ENCODE measurements around the gene OR52R1. TPM values are rescaled to one million over a fixed set of nuclear protein-coding genes. Genes with fewer than 3 reads are reported as not detected.

OR52R1 gene
- total and polyA plus RNA-seq, 2 experiments from 2014 or later = not detected

DNA sequence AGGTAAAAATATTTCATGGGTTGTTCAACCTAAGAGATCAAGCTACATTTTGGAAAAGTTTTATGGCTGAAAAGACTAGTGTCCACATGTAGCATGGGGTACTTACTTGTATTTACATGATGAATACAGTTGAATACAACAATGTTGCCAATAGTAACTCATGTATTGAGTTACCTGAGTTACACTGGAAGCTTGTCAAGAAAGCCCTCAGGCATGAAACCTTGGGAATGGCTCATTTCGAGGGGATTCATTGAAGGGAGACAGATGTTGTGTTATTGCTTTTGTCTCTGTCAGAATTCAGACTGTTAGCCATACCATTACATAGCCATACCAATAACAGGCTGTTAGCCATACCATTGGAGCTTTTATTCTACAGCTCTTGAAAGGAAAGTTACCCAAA lies 26.2 kb upstream of the OR52R1 start:
- TF ChIP-seq, protein P1, sequence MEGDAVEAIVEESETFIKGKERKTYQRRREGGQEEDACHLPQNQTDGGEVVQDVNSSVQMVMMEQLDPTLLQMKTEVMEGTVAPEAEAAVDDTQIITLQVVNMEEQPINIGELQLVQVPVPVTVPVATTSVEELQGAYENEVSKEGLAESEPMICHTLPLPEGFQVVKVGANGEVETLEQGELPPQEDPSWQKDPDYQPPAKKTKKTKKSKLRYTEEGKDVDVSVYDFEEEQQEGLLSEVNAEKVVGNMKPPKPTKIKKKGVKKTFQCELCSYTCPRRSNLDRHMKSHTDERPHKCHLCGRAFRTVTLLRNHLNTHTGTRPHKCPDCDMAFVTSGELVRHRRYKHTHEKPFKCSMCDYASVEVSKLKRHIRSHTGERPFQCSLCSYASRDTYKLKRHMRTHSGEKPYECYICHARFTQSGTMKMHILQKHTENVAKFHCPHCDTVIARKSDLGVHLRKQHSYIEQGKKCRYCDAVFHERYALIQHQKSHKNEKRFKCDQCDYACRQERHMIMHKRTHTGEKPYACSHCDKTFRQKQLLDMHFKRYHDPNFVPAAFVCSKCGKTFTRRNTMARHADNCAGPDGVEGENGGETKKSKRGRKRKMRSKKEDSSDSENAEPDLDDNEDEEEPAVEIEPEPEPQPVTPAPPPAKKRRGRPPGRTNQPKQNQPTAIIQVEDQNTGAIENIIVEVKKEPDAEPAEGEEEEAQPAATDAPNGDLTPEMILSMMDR (IDR thresholded peaks at IDR 0.05; ENCODE audit: low read depth, low read length) = no peak
- H3K27me3 ChIP-seq = no peaks in the 10 kb centered on the region
- H3K27ac ChIP-seq = no peak overlapping the region
- no peaks in the 10 kb centered on the region for H3K4me1 ChIP-seq (ENCODE audit: low read depth)
- no peak for DNase-seq (ENCODE audit: low read depth in 1 of 2, low spot score in 1 of 2)
- no peaks in the 10 kb centered on the region for H3K9me3 ChIP-seq (ENCODE audit: low read depth)
- no peaks in the 10 kb centered on the region for H3K36me3 ChIP-seq
- no peak overlapping the region for H3K4me3 ChIP-seq

DNA sequence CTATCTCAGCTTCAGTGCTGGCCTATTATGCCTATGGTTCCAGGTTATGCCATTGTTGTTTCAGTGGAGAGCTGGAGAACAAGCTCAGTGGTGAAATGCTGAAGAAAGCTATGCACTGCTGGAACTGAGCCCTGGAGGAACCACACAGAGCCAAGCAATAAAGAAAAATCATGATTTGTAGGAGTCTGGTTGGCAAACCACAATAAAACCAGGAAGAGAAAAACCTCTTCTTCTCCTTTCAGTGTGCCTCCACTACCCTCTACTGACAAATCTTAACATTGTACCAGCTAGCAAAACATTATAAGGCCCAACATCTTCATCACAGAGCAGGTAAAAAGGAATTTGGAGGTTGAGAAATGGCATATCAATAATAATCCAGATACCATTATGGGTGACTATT lies 22.2 kb upstream of the OR52R1 start:
- Histone ChIP-seq H3K27ac (no peak overlapping the region), H3K27me3 (no peaks in the 10 kb centered on the region), H3K4me3 (no peak overlapping the region), H3K36me3 (no peaks in the 10 kb centered on the region), H3K9me3 (ENCODE audit: low read depth) (no peaks in the 10 kb centered on the region), H3K4me1 (ENCODE audit: low read depth) (no peaks in the 10 kb centered on the region)
- DNase-seq (ENCODE audit: low read depth in 1 of 2, low spot score in 1 of 2) = no peak
- TF ChIP-seq, protein P1 (IDR thresholded peaks at IDR 0.05; ENCODE audit: low read depth, low read length) = no peak

DNA sequence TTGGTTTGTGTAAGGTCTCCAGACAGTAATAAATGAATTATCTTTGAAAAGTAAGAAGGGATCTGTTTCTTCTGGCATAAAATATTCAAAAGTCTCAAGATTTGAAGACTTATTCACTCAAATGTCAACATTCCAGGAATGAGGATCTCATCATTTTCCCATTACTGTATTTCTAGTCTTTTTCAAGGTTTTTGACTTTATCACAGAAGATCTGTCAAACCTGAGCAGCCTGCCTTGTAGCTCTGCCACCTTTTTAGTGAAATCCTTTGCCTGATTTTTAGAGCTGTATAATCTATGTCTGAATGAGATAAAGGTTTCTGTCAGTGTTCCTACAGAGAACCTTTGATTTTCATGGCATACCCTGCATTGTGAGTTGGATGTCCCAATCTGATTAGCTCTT lies 21.0 kb upstream of the OR52R1 start:
- Histone ChIP-seq H3K9me3 (ENCODE audit: low read depth) (no peaks in the 10 kb centered on the region), H3K4me3 (no peak overlapping the region), H3K4me1 (ENCODE audit: low read depth) (no peaks in the 10 kb centered on the region), H3K27me3 (no peaks in the 10 kb centered on the region), H3K27ac (no peak overlapping the region), H3K36me3 (no peaks in the 10 kb centered on the region)
- no peak for DNase-seq (ENCODE audit: low read depth in 1 of 2, low spot score in 1 of 2)
- TF ChIP-seq, protein P1 (IDR thresholded peaks at IDR 0.05; ENCODE audit: low read depth, low read length) = no peak

DNA sequence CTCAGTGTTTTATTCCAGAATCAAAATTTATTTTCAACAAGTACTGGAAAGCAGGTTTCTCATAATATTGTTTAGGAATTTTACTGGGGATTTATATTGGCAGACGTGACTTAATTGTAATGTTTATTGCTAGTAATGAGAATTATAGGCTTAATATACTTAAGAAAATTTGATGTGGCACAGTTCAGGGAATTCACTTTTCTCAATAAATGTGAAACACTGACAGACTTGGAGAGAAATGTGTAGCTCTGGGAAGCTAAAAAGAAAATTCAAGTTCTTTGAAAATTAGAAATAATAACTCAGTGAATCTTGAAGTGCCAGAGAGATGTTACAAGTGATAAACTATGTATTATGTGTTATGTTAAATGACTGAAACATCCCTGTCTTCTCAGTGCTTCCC lies 16.8 kb upstream of the OR52R1 start, which contains the start of gene OR51F2:
OR51F2 (plus strand) TSS at position 301 of the 400 bp plus-strand sequence. CDS start 101 bp downstream, outside the sequence.
- TF ChIP-seq, protein P1 (IDR thresholded peaks at IDR 0.05; ENCODE audit: low read depth, low read length) = no peak
- H3K27me3 ChIP-seq = no peaks in the 10 kb centered on the region
- DNase-seq (ENCODE audit: low read depth in 1 of 2, low spot score in 1 of 2) = no peak
- no peak within 1 kb of the TSS for H3K4me3 ChIP-seq
- H3K9me3 ChIP-seq (ENCODE audit: low read depth) = no peaks in the 10 kb centered on the region
- H3K36me3 ChIP-seq = no peaks in the 10 kb centered on the region
- H3K4me1 ChIP-seq (ENCODE audit: low read depth) = no peaks in the 10 kb centered on the region
- H3K27ac ChIP-seq = no peak within 1 kb of the TSS

DNA sequence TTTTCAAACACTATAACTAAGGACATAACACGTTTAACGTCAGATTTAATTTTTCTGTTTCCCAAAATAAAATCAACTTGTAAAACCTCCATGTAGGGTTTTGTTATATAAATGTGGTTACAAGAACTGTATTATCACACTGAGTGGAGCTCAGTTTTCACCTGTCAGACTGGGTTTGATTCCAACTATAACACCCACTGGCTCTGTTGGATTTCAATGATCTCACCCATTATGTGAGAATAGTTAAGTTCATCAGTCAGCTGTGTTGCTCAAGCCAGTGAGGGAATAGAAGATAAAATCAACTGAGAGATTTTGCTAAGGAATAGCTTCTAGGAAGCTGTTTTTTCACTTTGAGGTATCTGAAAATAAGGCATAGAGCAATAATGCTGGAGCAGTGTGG lies 5.1 kb upstream of the OR52R1 start:
- H3K36me3 ChIP-seq = no peaks in the 10 kb centered on the region
- no peaks in the 10 kb centered on the region for H3K4me1 ChIP-seq (ENCODE audit: low read depth)
- H3K27me3 ChIP-seq = no peaks in the 10 kb centered on the region

More for the DNA sequence above, 5.1 kb upstream of the OR52R1 start:
- no peaks in the 10 kb centered on the region for H3K9me3 ChIP-seq (ENCODE audit: low read depth)
- H3K27ac ChIP-seq = no peak overlapping the region
- TF ChIP-seq, protein P1 (IDR thresholded peaks at IDR 0.05; ENCODE audit: low read depth, low read length) = no peak
- H3K4me3 ChIP-seq = no peak overlapping the region
- no peak for DNase-seq (ENCODE audit: low read depth in 1 of 2, low spot score in 1 of 2)
